SKM-1 treated with dmso at 0.1 percent for 144 hours (cell line): ENCODE results near the gene CLDN19.
"Not testable (repeated sequence)": the region's sequence is repeated elsewhere in the genome, so short reads cannot be mapped to it uniquely, and the experiment has no call there.

Experiments used
- DNase-seq: peaks from one replicate; lab custom pipeline; 2025; ENCODE audit not compliant: unreplicated experiment; lab: John Stamatoyannopoulos, UW

Gene CLDN19

DNA sequence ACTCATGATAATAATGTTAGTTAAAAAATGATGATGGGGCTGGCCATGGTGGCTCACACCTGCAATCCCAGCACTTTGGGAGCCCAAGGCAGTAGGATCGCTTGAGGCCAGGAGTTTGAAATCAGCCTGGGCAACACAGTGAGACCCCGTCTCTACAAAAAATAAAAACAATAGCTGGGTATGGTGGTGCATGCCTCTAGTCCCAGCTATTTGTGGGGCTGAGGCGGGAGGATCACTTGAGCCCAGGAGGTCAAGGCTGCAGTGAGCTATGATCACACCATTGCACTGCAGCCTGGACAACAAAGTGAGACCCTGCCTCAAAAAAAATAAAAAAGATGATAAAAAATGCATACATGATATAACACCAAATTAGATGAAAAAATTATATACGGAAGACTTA lies 21.5 kb upstream of the CLDN19 start:
- DNase-seq, result no peak

DNA sequence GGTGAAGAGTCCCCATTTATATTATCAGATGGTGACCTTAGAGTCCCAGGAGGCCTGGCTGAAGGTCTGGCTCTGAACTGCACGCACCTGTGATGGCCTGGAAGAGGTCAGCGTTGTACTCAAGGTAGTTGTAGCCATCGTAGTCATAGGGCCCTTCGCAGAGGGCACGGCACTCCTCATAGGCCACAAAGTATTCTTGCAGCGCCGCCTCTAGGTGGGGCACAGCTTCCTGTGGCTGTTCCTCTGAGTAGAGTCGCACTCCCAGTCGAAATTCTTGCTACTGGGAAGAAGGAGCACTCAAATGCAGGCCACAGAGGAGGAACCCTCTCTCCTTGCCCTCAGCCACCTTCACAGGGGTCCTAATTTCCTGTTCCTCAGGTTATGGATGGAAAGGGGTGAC lies 19.1 kb upstream of the CLDN19 start:
- no peak for DNase-seq

DNA sequence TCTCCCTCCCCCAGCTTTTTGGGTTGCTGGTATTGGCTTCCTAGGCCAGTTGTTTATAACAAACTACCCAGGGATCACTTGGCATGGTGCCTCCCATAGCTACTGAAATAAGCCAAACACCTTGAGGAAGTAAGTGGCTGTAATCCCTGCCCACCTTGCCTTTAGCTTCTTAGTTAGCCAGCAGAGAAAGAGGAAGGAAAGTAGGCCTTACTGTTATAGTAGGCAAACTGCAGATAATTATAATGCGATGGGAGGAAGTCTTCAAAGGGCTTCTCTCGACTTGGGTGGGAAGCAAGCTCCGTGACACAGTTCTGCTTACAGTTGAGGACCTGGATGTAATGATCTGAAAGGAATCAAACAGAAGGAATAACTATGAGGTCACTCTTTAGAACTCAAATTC lies 18.6 kb upstream of the CLDN19 start:
- DNase-seq, result peak; percentile 26

DNA sequence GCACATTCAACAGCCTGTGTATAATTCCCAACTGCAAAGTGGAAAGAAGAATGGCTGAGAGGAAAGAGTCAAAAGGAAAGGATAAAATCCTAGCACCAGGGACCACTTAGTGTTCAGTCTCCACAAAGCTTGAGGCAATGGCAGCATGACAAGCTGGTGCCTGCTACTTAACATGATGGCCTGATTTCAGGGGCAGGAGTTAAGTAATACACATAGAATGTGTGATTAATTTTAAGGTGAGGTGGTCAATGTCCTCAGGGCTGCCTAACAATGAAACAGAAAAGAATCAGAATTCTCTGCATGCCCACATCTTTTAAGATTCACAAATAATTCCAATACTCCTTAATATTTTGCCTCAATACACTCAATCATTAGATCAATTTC lies 17.8 kb upstream of the CLDN19 start:
- no peak for DNase-seq

DNA sequence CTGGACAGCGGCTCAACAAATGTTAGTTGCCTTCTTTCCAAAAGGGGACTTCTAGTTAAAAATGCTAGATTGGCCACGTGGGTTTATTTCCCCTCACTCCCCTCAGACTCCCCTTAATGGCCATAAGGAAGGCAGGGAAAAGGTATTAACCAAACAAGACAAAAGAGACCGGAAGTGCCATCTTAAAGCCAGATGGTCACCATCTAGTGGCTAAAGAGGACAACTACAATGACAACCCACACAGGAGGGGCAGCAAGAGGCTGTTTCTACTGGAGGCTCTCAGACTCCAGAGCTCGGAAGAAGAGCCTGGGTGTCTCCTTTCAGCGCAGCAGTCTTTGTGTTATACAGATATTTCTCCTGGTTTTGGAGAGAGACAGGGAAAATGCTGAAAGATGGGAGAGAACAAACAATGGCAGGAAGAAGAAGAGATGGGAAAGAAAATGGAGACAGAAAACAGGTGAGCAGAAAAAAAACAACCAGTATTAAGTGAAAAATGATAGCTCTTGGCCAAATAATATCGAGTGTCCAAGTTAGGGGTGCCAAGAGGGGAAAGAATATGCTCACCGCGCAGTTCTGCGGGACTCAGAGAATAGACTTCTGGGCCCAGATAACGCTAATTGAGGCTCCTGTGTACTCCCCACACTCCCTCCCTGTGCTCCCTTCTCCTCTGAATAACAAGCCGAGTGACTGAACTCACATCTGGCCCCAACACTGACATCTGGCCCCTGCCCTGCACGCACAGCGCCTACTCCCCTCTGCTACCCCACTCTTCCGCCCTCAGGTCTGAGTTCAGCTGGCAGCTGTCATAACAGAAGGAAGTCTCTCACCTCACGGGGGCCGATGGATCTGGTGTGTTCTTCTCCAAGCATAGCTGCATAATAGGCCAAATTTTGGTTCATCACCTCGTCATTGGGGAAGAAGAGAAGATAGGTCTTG lies 17.2 kb upstream of the CLDN19 start:
- DNase-seq, result peak; percentile 57

DNA sequence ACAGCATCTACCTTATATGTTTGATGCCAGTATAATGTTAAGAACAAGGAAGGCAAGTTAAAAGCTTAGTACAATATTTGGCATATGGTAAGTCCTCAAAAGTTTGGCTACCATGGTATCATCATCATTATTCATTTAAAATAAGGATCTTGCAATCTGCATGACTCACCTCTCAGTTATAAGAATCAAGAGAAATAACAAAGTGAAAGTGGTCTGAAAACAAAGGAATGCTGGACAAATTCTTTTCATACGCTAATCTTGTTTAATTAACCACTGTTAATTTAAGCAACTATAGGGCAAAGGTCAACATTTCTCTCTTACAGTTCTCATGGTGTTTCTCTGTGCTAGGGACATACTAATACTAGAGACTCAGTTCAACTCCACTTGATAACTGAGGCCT lies 13.0 kb upstream of the CLDN19 start:
- DNase-seq, result no peak

DNA sequence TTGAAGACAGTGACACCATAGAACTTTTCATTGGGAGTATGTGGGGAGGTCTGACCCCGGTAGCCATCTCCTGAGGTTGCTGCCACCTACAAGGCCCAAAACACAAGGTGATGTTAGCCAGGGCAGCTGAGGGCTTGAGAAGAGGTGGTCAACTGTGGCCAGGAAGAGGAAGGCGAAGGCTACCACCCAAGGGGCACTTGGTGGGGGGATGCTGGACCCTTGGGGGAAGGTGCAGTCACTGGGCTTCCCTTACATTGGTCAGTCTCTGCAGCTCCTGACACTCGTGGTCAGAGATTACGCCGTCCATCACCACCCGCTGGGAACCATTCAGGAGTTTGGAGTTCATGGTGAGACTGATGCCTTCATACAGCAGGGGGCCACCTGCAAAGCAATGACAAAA lies 12.2 kb upstream of the CLDN19 start:
- DNase-seq, result no peak

DNA sequence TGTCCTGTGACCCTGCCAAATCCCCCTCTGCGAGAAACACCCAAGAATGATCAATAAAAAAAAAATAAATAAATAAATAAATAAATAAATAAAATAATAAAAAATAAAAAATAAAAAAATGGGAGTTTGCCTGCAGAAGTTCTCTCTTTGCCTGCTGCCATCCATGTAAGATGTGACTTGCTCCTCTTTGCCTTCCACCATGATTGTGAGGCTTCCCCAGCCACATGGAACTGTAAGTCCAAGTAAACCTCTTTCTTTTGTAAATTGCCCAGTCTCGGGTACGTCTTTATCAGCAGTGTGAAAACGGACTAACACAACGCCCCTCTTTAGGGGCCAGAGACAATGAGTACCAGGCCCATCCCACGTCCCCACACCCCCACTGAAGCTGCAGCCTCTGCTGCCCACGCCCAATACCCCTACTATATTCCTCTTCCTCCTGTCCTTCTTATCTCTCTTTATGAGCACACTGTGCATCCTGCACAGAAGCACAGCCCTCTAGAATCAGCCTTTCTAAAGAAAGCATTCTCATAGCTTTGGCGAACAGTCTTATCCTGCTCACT lies 11.6 kb upstream of the CLDN19 start:
- DNase-seq, result not testable (repeated sequence)

DNA sequence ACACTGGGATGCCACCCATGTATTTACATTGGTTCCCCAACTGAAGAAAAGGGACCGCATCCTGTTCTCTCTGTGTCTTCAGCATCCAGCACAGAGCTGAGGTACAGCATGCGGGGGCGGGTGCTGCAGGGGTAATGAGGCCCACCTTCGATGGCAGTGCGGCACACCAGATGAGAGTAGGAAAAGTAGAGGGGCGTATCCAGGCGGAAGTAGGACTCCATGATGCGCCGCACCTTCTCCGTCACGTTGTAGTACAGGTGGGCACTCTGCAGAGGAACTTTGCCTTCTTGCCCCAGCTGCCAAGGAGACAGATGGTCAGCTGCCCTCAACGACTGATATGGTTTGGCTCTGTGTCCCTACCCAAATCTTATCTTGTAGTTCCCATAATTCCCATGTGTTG lies 10.0 kb upstream of the CLDN19 start:
- no peak for DNase-seq

DNA sequence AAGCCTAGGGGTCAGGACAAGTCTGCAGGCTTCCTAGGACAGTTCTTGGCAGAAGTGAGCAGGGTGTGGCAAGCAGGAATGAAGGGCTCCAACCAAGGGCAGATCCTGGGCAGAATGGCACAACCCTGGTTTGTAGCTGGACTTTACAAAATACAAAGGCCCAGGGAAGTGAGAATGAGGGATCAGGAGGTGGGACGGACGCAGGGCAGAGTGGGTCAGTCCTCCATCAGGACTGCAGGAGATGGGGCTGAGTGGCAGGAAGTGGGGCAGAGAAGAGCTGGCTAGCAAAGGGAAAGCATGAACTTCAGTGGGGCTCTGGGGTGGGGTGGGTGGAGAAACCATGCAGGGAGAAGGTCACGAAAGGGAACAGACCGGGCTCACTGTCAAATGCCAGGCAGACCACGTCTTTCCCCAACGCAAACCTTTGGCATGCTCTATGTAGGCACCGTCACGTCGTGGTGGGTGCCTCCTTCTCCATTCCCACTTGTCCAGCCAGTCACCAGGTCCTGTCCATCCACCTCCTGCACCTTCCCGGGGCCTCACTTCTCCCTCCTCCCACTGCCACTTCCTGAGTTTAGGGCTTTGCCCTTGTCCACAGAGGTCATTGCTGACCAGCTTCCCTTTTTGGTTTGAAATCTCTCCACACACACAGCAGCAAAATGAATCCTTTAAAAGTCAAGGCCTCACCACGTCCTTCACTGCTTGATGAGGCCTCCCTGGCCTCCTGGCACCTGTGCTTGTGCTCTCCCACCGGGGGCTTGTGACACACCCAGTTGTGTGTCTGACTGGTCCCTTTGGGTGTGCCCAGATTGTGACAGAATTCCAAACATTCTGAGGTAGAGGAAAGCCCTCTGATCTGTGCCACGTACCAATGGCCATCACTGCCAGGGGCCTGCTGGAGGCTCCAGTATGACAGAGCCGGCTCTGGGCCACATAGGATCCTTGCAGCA lies 8.7 kb upstream of the CLDN19 start:
- peak; percentile 30 for DNase-seq

DNA sequence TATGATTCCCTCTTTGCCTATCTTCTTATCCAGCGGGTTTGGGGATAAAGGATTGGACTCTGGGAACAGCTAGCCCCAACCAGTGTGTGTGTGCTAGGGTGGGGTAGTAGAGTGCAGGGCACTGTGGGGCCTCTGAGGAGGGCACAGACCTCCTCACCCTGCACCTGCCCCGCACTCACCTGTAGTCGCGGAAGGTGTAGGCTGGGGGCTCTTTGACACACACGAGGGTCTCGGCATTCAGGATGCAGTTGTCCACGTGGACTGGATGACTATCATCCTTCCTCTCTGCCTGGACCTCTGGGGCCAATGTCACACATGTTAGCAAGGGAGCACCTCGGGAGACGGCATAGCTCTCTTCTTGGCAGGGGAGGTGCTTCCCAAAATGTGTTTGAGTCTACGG lies 8.0 kb upstream of the CLDN19 start:
- DNase-seq, result no peak

DNA sequence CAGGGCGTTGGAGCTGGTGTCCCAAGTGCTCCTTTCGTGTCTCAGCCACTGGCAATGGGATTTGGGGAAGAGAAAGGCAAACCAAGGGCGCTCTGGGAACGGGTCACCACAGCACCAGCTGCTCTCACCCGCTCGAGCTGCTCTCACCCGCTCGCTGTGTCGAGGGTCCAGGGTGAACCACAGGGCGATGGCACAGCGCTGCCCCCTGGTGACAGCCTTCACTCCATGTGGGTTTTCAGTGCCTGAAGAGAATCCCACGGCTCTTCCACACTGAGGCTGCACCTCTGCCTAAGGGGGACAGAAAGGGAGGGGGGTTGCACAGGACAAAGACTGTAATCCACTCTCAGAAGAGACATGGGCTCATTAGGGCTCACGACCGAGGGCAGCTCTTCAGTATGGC lies 7.1 kb upstream of the CLDN19 start:
- no peak for DNase-seq

DNA sequence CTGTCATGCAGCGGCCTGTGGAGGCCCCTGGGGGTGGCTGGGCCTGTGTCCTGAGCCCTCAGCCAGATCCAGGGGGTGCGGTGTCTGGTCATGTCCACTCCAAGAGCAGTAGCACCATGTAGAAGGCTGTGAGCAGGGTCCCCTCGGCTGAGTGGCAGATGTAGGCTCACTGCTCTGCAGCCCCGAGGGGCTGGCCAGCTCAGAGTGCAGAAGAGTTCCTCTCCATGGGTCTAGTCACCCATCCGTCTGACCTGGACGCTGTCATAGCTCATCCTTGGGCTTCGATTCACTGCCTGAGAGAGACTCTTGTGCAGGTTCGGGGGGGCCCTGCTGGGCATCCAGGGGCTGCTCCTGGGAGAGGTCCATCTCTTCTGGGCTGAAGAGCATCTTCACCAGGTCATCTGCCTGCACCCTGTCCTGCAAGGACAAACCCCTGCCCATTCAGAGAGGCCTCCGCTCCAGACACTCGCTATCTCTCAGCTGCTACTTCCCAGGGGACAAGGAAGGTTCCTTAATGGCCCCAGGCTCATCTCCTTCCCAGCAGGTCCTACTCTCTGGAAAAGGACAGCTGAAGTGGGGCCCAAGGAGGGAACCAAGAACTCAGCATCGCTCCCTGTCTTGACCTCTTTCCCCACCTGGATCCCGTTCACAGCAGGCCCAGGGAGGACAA lies 6.5 kb upstream of the CLDN19 start:
- DNase-seq, result no peak

DNA sequence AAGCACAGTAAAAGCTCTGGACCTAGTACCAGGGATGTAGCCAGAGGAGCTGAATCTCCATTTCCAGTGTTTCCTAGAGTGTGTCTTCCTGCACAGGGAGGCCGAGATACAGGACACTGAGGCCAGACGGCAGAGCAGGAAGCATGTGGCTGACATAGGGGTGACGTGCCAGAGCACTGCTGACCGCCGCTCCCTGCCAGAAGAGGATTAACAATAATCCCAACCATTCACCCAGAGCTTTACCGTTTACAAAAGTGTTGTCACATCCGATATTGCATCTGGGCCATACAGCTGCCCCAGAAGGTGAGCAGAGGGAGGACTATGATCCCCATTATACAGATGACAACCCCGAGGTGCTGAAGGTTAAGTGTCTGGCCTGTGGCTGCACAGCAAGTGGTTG lies 5.8 kb upstream of the CLDN19 start:
- DNase-seq, result no peak

DNA sequence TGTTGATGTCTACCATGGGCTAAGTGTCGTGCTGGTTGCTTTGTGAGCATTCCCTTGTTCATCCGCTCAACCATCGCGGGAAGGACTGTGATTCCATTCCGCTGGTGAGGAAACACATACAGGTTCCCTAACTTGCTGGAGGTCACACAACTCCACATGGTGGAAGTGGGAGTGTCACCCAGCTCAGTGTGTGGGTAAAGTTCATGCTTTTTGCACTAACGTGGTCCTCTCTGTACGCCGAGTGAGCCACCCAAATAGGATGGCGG lies 4.0 kb upstream of the CLDN19 start:
- DNase-seq, result no peak

DNA sequence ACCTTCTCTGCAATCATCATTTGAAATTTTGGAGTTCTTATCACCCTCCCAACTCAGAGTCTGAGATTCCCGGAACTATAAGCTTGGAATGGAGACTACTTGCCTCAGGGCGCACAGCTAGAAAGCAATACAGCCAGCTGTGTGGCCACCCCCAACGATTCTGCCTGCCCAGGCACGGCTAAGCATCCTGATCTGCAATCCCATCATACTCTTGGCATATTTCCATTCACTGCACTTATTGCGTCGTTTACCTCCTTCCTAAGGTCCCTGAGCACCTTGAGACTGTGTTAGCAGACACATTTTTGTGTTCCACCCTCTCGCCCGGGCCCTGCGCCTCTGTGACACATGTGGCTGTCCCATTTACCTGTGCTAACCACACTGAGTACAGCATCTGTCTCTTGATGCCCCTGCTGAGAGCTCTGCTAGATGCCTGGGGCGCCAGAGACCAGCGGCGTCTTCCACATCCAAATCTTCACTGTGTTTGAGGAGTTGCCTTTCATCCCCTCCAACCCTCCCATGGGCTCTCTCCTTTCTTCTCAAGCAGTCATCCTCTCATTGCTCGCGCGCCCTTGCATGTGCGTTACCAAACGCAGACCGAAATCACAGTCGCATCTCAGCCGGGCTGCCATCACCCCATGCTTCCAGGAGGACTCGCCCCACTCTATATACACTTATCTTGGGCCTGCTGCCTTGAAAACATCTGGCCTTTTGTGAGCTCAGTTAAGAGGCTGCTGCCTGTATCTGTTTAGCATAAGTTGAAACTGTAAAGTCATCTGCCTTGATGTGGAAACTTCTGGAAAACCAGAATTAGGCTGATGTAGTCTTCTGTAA lies 3.5 kb upstream of the CLDN19 start:
- no peak for DNase-seq

DNA sequence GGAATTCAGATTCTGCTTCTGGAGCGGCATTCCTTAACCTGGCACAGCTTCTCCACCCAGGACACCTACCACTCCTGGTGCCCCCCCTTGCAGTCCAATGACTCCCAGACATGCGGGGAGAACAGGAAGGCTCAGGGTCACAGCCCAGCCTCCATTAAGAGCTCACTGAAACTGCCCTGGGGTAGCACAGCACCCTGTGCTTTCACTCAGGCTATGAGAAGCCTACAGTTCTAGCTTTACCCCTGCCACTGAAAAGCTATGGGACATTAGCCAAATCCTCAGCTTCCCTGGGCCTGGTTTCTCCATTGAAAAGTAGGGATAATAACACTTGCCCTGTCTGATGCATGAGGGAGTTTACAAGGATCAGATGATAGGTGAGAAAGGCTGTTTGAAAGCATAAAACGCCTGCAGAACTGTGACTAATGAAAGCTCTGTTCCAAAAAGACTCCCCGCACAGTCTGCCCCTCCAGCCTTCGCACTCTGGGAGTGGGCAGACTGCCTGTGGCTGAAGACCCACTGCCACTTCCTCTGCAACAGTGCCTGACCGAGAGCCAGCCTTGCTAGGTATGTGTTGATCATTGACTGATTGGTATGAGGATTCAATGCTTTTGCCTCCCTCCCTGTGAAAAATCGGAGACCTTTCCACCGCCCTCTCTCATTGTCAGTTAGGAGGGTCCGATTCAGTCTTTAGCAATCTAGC lies 2.7 kb upstream of the CLDN19 start:
- DNase-seq, result no peak

DNA sequence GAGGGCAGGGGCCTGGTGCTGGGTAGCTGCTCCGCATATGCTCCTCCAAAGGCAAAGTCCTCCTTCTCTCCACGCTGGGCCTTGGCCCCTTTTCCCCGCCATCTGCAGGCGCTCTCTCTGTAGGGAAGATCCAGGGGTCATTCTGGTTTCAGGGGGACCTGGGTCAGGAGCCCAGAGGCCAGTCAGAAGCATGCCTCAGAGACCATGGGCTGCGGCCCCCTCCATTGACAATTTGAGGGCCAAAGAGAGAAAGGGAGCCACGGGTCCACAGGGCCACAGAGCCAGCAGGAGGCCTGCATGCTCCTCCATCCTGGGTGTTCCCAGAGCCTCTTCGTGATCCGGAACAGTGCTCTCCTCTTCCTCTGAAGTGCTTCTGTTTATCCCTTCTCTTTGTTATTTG lies 2.1 kb upstream of the CLDN19 start:
- DNase-seq, result no peak

DNA sequence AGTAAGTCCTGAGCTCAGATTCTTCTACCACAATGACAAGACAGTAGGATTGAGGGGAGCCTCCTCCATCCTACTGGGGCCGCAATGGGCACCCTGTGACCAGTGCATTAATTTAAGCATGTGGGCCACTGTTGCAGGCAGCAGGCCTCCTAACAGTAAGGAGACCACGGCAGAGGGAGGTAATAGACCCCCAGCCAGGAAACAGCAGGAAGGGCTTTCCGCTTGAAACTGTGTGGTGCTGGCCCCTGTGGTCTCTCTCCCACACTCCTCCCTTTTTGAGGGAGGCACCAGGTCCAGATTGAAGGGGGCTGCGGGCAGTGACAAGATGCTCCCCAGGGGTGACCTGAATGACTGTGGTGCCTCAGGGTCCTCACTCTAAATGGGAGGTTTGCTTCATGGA lies 1.7 kb upstream of the CLDN19 start:
- no peak for DNase-seq
